BJ (cell line): ENCODE results near the gene COL1A1. TPM values are rescaled to one million over a fixed set of nuclear protein-coding genes. Genes with fewer than 3 reads are reported as not detected.

Source experiments
- CTCF ChIA-PET: fragments of 350-600 bp; formaldehyde crosslinking; extraction: SDS; loops from one replicate; lab custom pipeline; 2021; ENCODE audit warnings: antibody characterized with exemption, inconsistent platforms; lab: Yijun Ruan, JAX
- POLR2A ChIA-PET: fragments of 300-600 bp; sonication (Branson Sonifier 250); formaldehyde crosslinking; extraction: SDS; loops from one replicate; lab custom pipeline; 2021; ENCODE audit warnings: antibody characterized with exemption; lab: Charles Lee
- DNase-seq: peaks from one replicate; pipeline ENCODE4 v3.0.0-alpha.2; 2011; ENCODE audit warnings: low read depth
- H3K27me3 ChIP-seq: 2 replicates; pipeline ENCODE4 v1.6.0; 2011; ENCODE audit warnings: low read length; ENCODE audit not compliant: control insufficient read depth, insufficient read depth
- H3K36me3 ChIP-seq: 2 replicates; pipeline ENCODE4 v1.5.1; 2011; ENCODE audit warnings: low read length; ENCODE audit not compliant: control insufficient read depth, insufficient read depth
- H3K4me3 ChIP-seq: 2 replicates; pipeline ENCODE4 v1.5.1; 2011; ENCODE audit warnings: low read depth, mild to moderate bottlenecking, control low read depth, low read length
- polyA plus RNA-seq: library from polyadenylated mRNA; depleted of rRNA; stranded (reverse); fragments of >200 nt; gene quantifications from 2 replicates; pipeline ENCODE4 v1.2.3, GENCODE V29; 2011
- TF ChIP-seq, protein P1 (sequence below): IDR thresholded peaks from 2 replicates; pipeline ENCODE4 v1.5.1; 2011; ENCODE audit warnings: low read depth, mild to moderate bottlenecking, control low read depth, inconsistent platforms, low read length, moderate library complexity; ENCODE audit not compliant: insufficient read depth

The COL1A1 gene
- polyA plus RNA-seq, 1 experiment = 2,161 TPM

GRCh38 chr17:50166518-50167181 lies 34.8 kb downstream of the COL1A1 start:
- no peak overlapping the region for H3K4me3 ChIP-seq
- CTCF ChIA-PET = interaction anchor here (0.6 to 8.5 kb wide), 10 partner anchors 11 to 229 kb away, joined by 3 to 229 read pairs (median 5); partner anchors contain the start of gene TMEM92
- POLR2A ChIA-PET = interaction anchor here (0.6 kb wide), 1 partner anchor 37 kb away, joined by 4 read pairs; no protein-coding TSS in a partner anchor
- TF ChIP-seq, protein P1, sequence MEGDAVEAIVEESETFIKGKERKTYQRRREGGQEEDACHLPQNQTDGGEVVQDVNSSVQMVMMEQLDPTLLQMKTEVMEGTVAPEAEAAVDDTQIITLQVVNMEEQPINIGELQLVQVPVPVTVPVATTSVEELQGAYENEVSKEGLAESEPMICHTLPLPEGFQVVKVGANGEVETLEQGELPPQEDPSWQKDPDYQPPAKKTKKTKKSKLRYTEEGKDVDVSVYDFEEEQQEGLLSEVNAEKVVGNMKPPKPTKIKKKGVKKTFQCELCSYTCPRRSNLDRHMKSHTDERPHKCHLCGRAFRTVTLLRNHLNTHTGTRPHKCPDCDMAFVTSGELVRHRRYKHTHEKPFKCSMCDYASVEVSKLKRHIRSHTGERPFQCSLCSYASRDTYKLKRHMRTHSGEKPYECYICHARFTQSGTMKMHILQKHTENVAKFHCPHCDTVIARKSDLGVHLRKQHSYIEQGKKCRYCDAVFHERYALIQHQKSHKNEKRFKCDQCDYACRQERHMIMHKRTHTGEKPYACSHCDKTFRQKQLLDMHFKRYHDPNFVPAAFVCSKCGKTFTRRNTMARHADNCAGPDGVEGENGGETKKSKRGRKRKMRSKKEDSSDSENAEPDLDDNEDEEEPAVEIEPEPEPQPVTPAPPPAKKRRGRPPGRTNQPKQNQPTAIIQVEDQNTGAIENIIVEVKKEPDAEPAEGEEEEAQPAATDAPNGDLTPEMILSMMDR = no peak
- no peak for DNase-seq
- no peaks in the 10 kb centered on the region for H3K27me3 ChIP-seq
- no peaks in the 10 kb centered on the region for H3K36me3 ChIP-seq

- POLR2A ChIA-PET = interaction anchor here (0.6 kb wide), 1 partner anchor 38 kb away, joined by 4 read pairs; no protein-coding TSS in a partner anchor
- CTCF ChIA-PET = interaction anchor here (0.5 to 7.0 kb wide), 12 partner anchors 12 to 230 kb away, joined by 3 to 229 read pairs (median 5); no protein-coding TSS in a partner anchor
Observed at GRCh38 chr17:50165867-50166517, 35.4 kb downstream of the COL1A1 start, which contains the start of gene SGCA. Gene SGCA (plus strand): TSS chr17:50166005. CDS start chr17:50166041, 36 bp downstream.

GRCh38 chr17:50165466-50165865 lies 36.0 kb downstream of the COL1A1 start:
- no peaks in the 10 kb centered on the region for H3K27me3 ChIP-seq
- ChIA-PET CTCF (interaction anchor here (0.5 to 7.0 kb wide), 11 partner anchors 12 to 231 kb away, joined by 3 to 229 read pairs (median 5); no protein-coding TSS in a partner anchor), POLR2A (no interaction called here)
- TF ChIP-seq, protein P1 = no peak
- no peak overlapping the region for H3K4me3 ChIP-seq
- no peaks in the 10 kb centered on the region for H3K36me3 ChIP-seq
- DNase-seq = no peak

More at GRCh38 chr17:50165867-50166517, 35.4 kb downstream of the COL1A1 start, which contains the start of gene SGCA:
- no peaks in the 10 kb centered on the region for H3K36me3 ChIP-seq
- no peak for DNase-seq
- no peaks in the 10 kb centered on the region for H3K27me3 ChIP-seq
- no peak within 1 kb of the TSS for H3K4me3 ChIP-seq
- TF ChIP-seq, protein P1 = no peak

DNA sequence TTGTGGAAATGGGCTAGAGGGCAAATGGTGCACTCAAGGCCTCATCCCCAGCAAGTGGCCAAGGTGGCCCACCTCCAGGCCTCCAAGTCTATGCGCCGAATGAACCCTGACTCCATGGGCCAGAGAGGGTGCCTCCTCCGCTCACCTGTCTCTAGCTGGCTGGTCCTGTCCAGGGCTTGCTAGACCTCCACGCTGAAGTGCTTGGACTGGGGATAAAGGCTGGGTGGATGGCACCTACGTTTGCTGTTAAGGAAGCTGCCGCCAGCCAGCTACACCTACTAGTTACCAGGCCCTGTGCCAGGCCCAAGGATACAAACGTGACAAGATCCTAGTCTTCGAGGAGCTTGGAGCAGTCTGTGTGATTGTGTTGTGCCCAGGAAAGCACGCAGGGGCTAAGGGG lies 36.4 kb downstream of the COL1A1 start:
- no peak for DNase-seq
- Histone ChIP-seq H3K36me3 (no peaks in the 10 kb centered on the region), H3K27me3 (no peaks in the 10 kb centered on the region), H3K4me3 (no peak overlapping the region)
- TF ChIP-seq, protein P1 = no peak
- ChIA-PET POLR2A (no interaction called here), CTCF (interaction anchor here (1.3 to 7.0 kb wide), 7 partner anchors 13 to 131 kb away, joined by 4 to 229 read pairs (median 7); no protein-coding TSS in a partner anchor)

GRCh38 chr17:50164697-50164988 lies 36.8 kb downstream of the COL1A1 start:
- no peak for DNase-seq
- Histone ChIP-seq H3K36me3 (no peaks in the 10 kb centered on the region), H3K4me3 (no peak overlapping the region), H3K27me3 (no peaks in the 10 kb centered on the region)
- ChIA-PET POLR2A (no interaction called here), CTCF (interaction anchor here (1.3 to 7.0 kb wide), 7 partner anchors 13 to 131 kb away, joined by 4 to 229 read pairs (median 7); no protein-coding TSS in a partner anchor)
- TF ChIP-seq, protein P1 = no peak
